HG02759 (cell line): ENCODE data around the gene CEP55.

Experiments
- ATAC-seq: cut with Tn5 transposase; IDR thresholded peaks from one replicate; pipeline ENCODE4 v1.9.1; 2021; ENCODE audit warnings: mild to moderate bottlenecking, moderate library complexity; ENCODE audit not compliant: unreplicated experiment

CEP55 gene

GRCh38 chr10:93468461-93469213, 27.8 kb upstream of the CEP55 start:
- no peak for ATAC-seq

- ATAC-seq, result no peak
Measured at GRCh38 chr10:93469454-93469853, 27.0 kb upstream of the CEP55 start.

GRCh38 chr10:93471110-93471651, 25.2 kb upstream of the CEP55 start:
- ATAC-seq, result no peak

GRCh38 chr10:93473161-93473560, 23.3 kb upstream of the CEP55 start:
- ATAC-seq, result no peak

GRCh38 chr10:93473804-93474472, 22.5 kb upstream of the CEP55 start:
- ATAC-seq, result no peak

GRCh38 chr10:93475227-93475626, 21.2 kb upstream of the CEP55 start:
- ATAC-seq, result no peak

- ATAC-seq, result no peak
Measured at GRCh38 chr10:93475871-93476270, 20.5 kb upstream of the CEP55 start.

- ATAC-seq, result no peak
Measured at GRCh38 chr10:93476756-93477155, 19.7 kb upstream of the CEP55 start.

- ATAC-seq, result no peak
Measured at GRCh38 chr10:93478873-93479272, 17.5 kb upstream of the CEP55 start.

- ATAC-seq, result no peak
Measured at GRCh38 chr10:93481637-93482144, 14.7 kb upstream of the CEP55 start.

- ATAC-seq, result peak; percentile 74
Measured at GRCh38 chr10:93482145-93482834, 14.1 kb upstream of the CEP55 start, which contains the start of gene MYOF. Gene MYOF, minus strand, starts transcription at chr10:93482334. Its CDS starts 140 bp downstream, at chr10:93482194.

- ATAC-seq, result no peak
Measured at GRCh38 chr10:93485690-93486089, 10.7 kb upstream of the CEP55 start.

- ATAC-seq, result no peak
Measured at GRCh38 chr10:93488956-93489528, 7.4 kb upstream of the CEP55 start.

GRCh38 chr10:93491602-93492121, 4.8 kb upstream of the CEP55 start:
- ATAC-seq, result no peak

GRCh38 chr10:93493162-93493561, 3.2 kb upstream of the CEP55 start:
- ATAC-seq, result no peak

GRCh38 chr10:93494494-93494893, 1.9 kb upstream of the CEP55 start:
- no peak for ATAC-seq

GRCh38 chr10:93495654-93496321, 624 bp upstream of the CEP55 start:
- ATAC-seq, result peak; percentile 13

GRCh38 chr10:93498166-93498565, 1.8 kb downstream of the CEP55 start:
- no peak for ATAC-seq

- no peak for ATAC-seq
Measured at GRCh38 chr10:93501650-93502049, 5.2 kb downstream of the CEP55 start.

- no peak for ATAC-seq
Measured at GRCh38 chr10:93503075-93503474, 6.7 kb downstream of the CEP55 start.
